ENCODE measurements around the gene MAP4K4.

MAP4K4 gene

DNA sequence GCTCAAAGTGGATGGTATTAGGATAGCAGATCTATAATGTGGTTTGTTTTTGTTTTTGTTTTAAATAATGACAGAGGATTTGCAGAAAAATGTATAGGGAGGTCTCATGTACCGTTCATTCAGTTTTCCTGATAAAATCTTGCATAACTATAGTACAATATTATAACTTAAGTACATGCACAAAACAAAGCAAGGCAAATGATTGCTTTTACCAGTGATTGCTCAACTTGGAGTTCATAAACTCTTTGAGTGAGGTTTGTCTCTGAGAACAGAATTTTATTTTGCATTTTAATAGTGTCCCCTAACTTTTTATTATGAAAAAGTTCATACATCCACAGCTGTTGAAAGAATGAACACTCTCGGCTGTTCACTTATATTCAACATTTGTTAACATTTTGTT lies 96.6 kb downstream of the MAP4K4 start:
- Histone ChIP-seq H3K36me3 (replicated peaks; ENCODE audit: low read depth, low read length) (peaks cover 22% of the 10 kb centered on the region), H3K4me1 (ENCODE audit: low read length) (0 out of 2 replicates have a peak, but pooled peaks cover 4% of the 10 kb centered on the region), H3K9me3 (ENCODE audit: insufficient read depth, low read length) (no peaks in the 10 kb centered on the region), H3K4me3 (ENCODE audit: low read length) (no peak overlapping the region), H3K4me2 (ENCODE audit: low read length) (no peak overlapping the region), H3K27me3 (ENCODE audit: low read depth, low read length) (no peaks in the 10 kb centered on the region), H3K9ac (ENCODE audit: low read length) (no peak overlapping the region), H3K79me2 (ENCODE audit: low read length) (peaks cover 88% of the 10 kb centered on the region), H2AFZ (ENCODE audit: low read depth, low read length) (no peak overlapping the region), H3K27ac (ENCODE audit: low read length) (no peak overlapping the region), H4K20me1 (ENCODE audit: insufficient read depth, low read length) (peaks cover 82% of the 10 kb centered on the region)
- no peak for TF ChIP-seq EZH2phosphoT487 (IDR thresholded peaks at IDR 0.05; ENCODE audit: low read depth)
- TF ChIP-seq CTCF (IDR thresholded peaks at IDR 0.05; ENCODE audit: low read depth, low read length) = no peak

DNA sequence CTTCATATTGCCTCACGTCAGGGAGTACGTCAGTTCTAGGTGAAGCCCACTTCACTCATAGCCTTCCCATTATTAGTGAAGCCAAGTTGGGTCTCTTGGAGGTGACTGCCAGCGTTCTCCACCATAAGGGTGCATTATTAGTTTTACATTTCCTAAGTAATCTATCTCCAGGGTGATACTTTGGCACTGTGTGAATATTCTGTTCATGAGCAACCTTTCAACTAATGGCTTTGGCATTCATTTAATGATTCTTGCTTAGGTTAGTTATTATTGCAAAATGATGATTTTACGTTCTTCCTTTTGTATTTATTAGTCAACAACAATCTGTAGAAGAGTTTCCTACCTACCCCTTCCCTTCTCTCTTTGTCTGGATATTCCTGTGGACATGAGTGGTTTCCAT lies 97.5 kb downstream of the MAP4K4 start:
- Histone ChIP-seq H3K27ac (ENCODE audit: low read length) (no peak overlapping the region), H3K9ac (ENCODE audit: low read length) (no peak overlapping the region), H3K9me3 (ENCODE audit: insufficient read depth, low read length) (no peaks in the 10 kb centered on the region), H3K4me3 (ENCODE audit: low read length) (no peak overlapping the region), H3K4me1 (ENCODE audit: low read length) (0 out of 2 replicates have a peak, but pooled peaks cover 4% of the 10 kb centered on the region), H3K27me3 (ENCODE audit: low read depth, low read length) (no peaks in the 10 kb centered on the region), H3K36me3 (replicated peaks; ENCODE audit: low read depth, low read length) (peaks cover 22% of the 10 kb centered on the region), H3K4me2 (ENCODE audit: low read length) (no peak overlapping the region), H3K79me2 (ENCODE audit: low read length) (peaks cover 88% of the 10 kb centered on the region), H4K20me1 (ENCODE audit: insufficient read depth, low read length) (peaks cover 79% of the 10 kb centered on the region), H2AFZ (ENCODE audit: low read depth, low read length) (no peak overlapping the region)
- TF ChIP-seq EZH2phosphoT487 (IDR thresholded peaks at IDR 0.05; ENCODE audit: low read depth) (no peak), CTCF (IDR thresholded peaks at IDR 0.05; ENCODE audit: low read depth, low read length) (no peak)

DNA sequence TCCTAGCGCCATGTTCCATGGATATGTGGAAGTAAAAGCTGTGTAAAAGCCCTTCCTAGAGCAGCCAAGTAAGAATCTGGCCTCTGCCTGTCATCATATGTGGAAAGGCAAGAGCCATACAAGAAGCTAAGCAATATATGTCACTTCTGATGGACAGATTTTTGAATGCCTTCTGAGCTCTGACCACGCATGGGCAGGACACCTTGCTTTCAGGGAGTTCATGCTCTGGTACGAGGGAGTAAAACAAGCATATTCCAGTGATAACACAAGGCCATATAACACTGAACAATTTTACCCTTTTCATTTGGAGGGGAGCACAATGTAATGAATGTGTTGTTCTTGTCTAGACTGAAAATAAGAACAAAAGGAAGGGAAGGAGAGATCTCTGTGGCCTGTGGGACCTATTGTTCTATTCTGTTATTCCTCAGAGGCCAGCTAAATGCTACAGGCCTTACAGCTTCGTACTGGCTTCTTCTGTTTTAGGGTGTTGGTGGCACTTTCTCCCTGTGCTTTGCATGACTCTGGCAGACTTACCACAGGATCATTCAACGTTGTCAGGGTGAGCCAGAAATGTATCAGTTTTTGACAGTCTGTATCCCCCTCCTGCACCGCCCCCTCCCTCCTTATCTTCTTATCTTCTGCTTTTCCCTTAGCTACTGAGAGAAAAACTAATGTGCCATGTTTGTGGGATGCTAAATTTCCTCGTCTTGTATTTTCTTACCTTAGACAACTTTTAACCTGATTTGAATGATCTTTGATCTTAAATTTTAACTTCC lies 99.5 kb downstream of the MAP4K4 start:
- Histone ChIP-seq H3K27ac (ENCODE audit: low read length) (no peak overlapping the region), H3K27me3 (ENCODE audit: low read depth, low read length) (no peaks in the 10 kb centered on the region), H3K79me2 (ENCODE audit: low read length) (peaks cover 87% of the 10 kb centered on the region), H3K4me1 (ENCODE audit: low read length) (0 out of 2 replicates have a peak, but pooled peaks cover 4% of the 10 kb centered on the region), H3K9me3 (ENCODE audit: insufficient read depth, low read length) (no peaks in the 10 kb centered on the region), H3K4me2 (ENCODE audit: low read length) (no peak overlapping the region), H3K36me3 (replicated peaks; ENCODE audit: low read depth, low read length) (peaks cover 12% of the 10 kb centered on the region), H3K4me3 (ENCODE audit: low read length) (no peak overlapping the region), H3K9ac (ENCODE audit: low read length) (no peak overlapping the region), H4K20me1 (ENCODE audit: insufficient read depth, low read length) (peaks cover 79% of the 10 kb centered on the region), H2AFZ (ENCODE audit: low read depth, low read length) (no peak overlapping the region)
- TF ChIP-seq CTCF (IDR thresholded peaks at IDR 0.05; ENCODE audit: low read depth, low read length) (no peak), EZH2phosphoT487 (IDR thresholded peaks at IDR 0.05; ENCODE audit: low read depth) (no peak)

GRCh38 chr2:101801496-101801895 lies 104.0 kb downstream of the MAP4K4 start:
- H3K36me3 ChIP-seq (replicated peaks; ENCODE audit: low read depth, low read length) = peaks cover 6% of the 10 kb centered on the region
- H3K9ac ChIP-seq (ENCODE audit: low read length) = no peak overlapping the region
- TF ChIP-seq CTCF (IDR thresholded peaks at IDR 0.05; ENCODE audit: low read depth, low read length) (no peak), EZH2phosphoT487 (IDR thresholded peaks at IDR 0.05; ENCODE audit: low read depth) (no peak)
- H3K79me2 ChIP-seq (ENCODE audit: low read length) = peaks cover 84% of the 10 kb centered on the region
- H3K4me2 ChIP-seq (ENCODE audit: low read length) = no peak overlapping the region
- H3K27me3 ChIP-seq (ENCODE audit: low read depth, low read length) = no peaks in the 10 kb centered on the region
- no peak overlapping the region for H3K27ac ChIP-seq (ENCODE audit: low read length)
- H3K9me3 ChIP-seq (ENCODE audit: insufficient read depth, low read length) = no peaks in the 10 kb centered on the region
- no peak overlapping the region for H3K4me3 ChIP-seq (ENCODE audit: low read length)
- H3K4me1 ChIP-seq (ENCODE audit: low read length) = peaks cover 19% of the 10 kb centered on the region
- no peak overlapping the region for H2AFZ ChIP-seq (ENCODE audit: low read depth, low read length)
- peaks cover 81% of the 10 kb centered on the region for H4K20me1 ChIP-seq (ENCODE audit: insufficient read depth, low read length)
